ENCODE measurements around the gene FGF12. TPM values are rescaled to one million over a fixed set of nuclear protein-coding genes. Genes with fewer than 3 reads are reported as not detected.

Gene FGF12
- total RNA-seq, 1 experiment from 2014 or later, result 0.07 TPM

DNA sequence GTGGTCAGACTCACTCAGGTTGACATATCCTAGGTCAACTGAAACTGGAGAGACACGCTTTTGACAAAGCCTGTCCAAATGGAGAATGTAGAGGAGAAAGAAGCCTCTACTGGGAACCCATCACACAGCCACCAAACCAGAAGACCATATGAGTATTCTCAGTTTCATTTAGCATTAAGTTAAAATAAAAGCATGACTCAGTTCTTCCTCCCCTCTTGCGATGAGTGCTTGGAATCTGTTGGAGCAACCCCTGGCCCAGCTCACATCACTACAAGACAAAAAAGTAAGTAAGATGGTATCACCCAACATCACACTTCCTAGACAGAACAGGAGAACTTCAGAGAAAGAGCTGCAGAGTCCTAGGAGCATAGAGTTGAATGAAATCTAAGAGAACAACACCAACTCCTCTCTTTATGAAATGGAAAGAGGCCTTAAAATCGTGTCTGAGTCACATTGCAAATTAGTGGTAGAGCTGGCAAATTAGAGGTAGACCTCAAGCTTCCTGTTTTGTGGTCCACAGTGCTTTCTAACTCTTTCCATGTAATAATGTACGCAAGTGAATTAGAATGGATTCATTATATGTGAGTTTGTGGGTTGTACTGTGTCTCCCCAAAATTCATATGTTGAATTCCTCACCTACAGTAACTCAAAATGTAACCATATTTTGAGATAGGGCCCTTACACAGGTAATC lies 51.2 kb downstream of the FGF12 start:
- no peaks in the 10 kb centered on the region for H3K4me1 ChIP-seq (ENCODE audit: control insufficient read depth in 1 of 2, insufficient read depth in 2 of 2, low read length in 2 of 2)
- H3K36me3 ChIP-seq (ENCODE audit: control insufficient read depth in 1 of 2, insufficient read depth in 2 of 2, low read length in 2 of 2), result no peaks in the 10 kb centered on the region
- RAD21 ChIA-PET (ENCODE audit: low non-redundant PET in 1 of 2, low total read pairs in 2 of 2, uncharacterized antibody in 2 of 2, unreplicated experiment in 2 of 2), result no interaction called here
- ATAC-seq, result no peak
- H3K4me2 ChIP-seq (ENCODE audit: low read length), result no peak overlapping the region
- H3K27me3 ChIP-seq (ENCODE audit: insufficient read depth, low read length), result peaks cover 3% of the 10 kb centered on the region; the same call in 1 of the 2 replicates
- CTCF ChIA-PET, result no interaction called here
- no peak overlapping the region for H3K4me3 ChIP-seq (replicated peaks in 1 of 2; ENCODE audit: low read depth in 1 of 2, low read length in 2 of 2)
- H3K9ac ChIP-seq (ENCODE audit: low read length), result no peak overlapping the region
- H3K9me3 ChIP-seq (ENCODE audit: control insufficient read depth in 1 of 2, insufficient read depth in 1 of 2, low read depth in 1 of 2, low read length in 2 of 2), result no peaks in the 10 kb centered on the region
- no peaks in the 10 kb centered on the region for H3K9me2 ChIP-seq (ENCODE audit: insufficient read depth)
- BruUV-seq (replicated peaks), result no TSS peak
- H3K27ac ChIP-seq (ENCODE audit: low read depth, low read length), result no peak overlapping the region
- no peak overlapping the region for H2AFZ ChIP-seq (ENCODE audit: low read depth, low read length, poor library complexity, severe bottlenecking)
- no peaks in the 10 kb centered on the region for H3K79me2 ChIP-seq (ENCODE audit: insufficient read depth, low read length)
- intact Hi-C loops (cut with micrococcal nuclease), result no loop called here
- DNase-seq (ENCODE audit: low read depth, low spot score), result no peak
- POLR2A ChIA-PET, result no interaction called here
- no peak for TF ChIP-seq ELF1 (IDR thresholded peaks at IDR 0.05; ENCODE audit: borderline replicate concordance, low read depth)
- no peak for TF ChIP-seq JUND (IDR thresholded peaks at IDR 0.05)
- TF ChIP-seq ZFX (IDR thresholded peaks at IDR 0.05), result no peak
- TF ChIP-seq SRF (IDR thresholded peaks at IDR 0.05; ENCODE audit: low read depth), result no peak
- TF ChIP-seq, protein P1, sequence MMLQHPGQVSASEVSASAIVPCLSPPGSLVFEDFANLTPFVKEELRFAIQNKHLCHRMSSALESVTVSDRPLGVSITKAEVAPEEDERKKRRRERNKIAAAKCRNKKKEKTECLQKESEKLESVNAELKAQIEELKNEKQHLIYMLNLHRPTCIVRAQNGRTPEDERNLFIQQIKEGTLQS (IDR thresholded peaks at IDR 0.05), result no peak
- TF ChIP-seq EZH2phosphoT487 (IDR thresholded peaks at IDR 0.05; ENCODE audit: borderline replicate concordance), result no peak
- TF ChIP-seq ZNF274 (IDR thresholded peaks at IDR 0.05; ENCODE audit: low read depth, low read length), result no peak
- TF ChIP-seq SIN3A (IDR thresholded peaks at IDR 0.05; ENCODE audit: low read depth), result no peak
- TF ChIP-seq CTCF (IDR thresholded peaks at IDR 0.05 in 2 of 3, conservative IDR thresholded peaks at IDR 0.05 in 1 of 3; ENCODE audit: borderline replicate concordance in 1 of 3, insufficient read depth in 1 of 3, low read depth in 2 of 3, low read length in 2 of 3), result no peak
- TF ChIP-seq, protein P2, sequence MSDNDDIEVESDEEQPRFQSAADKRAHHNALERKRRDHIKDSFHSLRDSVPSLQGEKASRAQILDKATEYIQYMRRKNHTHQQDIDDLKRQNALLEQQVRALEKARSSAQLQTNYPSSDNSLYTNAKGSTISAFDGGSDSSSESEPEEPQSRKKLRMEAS (IDR thresholded peaks at IDR 0.05), result no peak
- no peak for TF ChIP-seq SP1 (IDR thresholded peaks at IDR 0.05; ENCODE audit: low read depth)
- no peak for TF ChIP-seq FOSL1 (IDR thresholded peaks at IDR 0.05; ENCODE audit: low read depth)
- TF ChIP-seq EZH2 (IDR thresholded peaks at IDR 0.05), result no peak
- TF ChIP-seq EGR1 (IDR thresholded peaks at IDR 0.05; ENCODE audit: low read depth), result no peak
- no peak for TF ChIP-seq CEBPB (IDR thresholded peaks at IDR 0.05; ENCODE audit: low read depth)
- no peak for TF ChIP-seq POLR2A (IDR thresholded peaks at IDR 0.05; ENCODE audit: borderline replicate concordance, extremely low read depth, insufficient read depth, insufficient read length)
- no peak for TF ChIP-seq POLR2AphosphoS5 (IDR thresholded peaks at IDR 0.05; ENCODE audit: low read depth, low read length)
- no peak for TF ChIP-seq RAD21 (IDR thresholded peaks at IDR 0.05; ENCODE audit: low read depth)
- no peak for TF ChIP-seq YY1 (IDR thresholded peaks at IDR 0.05; ENCODE audit: extremely low read depth, insufficient replicate concordance, low read depth, low read length)
- no peak for TF ChIP-seq CBX3 (IDR thresholded peaks at IDR 0.05; ENCODE audit: low read depth)
- no peaks in the 10 kb centered on the region for H4K20me1 ChIP-seq (ENCODE audit: insufficient read depth)
